Stimulated activated CD4-positive, alpha-beta T cell treated with anti-CD3 and anti-CD28 coated beads, Interleukin-1b, Interleukin-23, amount 100 ng/mL, for 48 hours (primary cell): ENCODE measurements around the gene KDM5A.
"Not testable (repeated sequence)": the region's sequence is repeated elsewhere in the genome, so short reads cannot be mapped to it uniquely, and the experiment has no call there.

ENCODE experiments used
- DNase-seq: peaks from one replicate; pipeline ENCODE4 v3.0.0-alpha.2; 2020

Gene KDM5A

DNA sequence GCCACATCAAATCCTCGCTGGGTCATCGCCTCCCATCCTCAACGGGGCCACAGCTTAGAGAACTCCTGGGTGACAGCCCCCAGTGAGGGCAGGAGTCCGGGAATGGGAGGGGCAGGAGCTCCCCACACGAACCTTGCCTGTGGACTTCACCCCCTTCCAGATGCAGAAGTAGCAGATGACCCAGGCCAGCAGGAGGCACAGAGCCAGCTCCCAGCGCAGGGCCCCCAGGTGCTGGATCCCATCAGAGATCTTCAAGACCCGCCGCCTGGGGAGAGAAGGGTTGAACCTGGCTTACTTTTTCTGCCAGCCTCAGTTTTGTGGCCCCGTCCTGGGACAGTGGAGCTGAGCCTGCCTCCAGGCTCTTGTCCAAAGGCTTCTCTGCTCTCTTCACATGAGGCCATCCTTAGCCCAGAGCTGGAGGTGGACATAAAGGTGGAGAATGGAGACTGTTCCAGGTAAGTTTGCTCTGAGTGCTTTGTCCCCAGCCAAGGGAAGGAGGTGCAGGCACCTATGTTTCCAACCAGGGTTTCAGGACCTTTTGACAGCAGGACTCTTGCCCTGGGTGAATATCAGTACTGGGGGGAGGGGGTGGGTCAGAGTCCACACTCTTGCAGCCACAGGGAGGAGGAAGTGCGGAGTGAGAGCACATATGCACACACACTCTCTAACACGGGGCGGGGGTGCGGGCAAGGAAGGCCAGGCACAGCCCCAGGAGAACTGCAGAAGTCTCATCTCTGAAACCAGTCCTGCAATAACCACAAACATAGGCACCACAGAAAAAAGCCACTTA, 151.9 kb downstream of the KDM5A start:
- no peak for DNase-seq

DNA sequence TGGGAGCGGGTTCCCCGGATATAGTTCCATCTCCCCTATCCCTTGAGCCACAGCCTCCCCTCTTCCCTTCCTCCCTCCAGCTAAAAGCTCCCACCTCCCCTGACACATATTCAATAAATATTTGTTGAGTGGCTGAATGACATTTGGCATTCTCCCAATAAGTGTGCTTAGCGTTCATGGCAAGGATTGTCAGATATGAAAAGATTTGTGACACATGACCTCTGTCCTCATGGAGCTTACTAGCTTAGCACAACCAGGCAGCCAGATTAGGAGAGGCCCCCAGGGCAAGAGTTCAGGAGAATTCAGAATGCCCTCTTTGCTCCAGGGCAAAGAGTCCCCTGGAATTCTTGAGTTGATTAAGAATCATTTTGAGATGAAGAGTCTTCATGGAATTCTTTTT, 152.7 kb downstream of the KDM5A start:
- DNase-seq: no peak

DNA sequence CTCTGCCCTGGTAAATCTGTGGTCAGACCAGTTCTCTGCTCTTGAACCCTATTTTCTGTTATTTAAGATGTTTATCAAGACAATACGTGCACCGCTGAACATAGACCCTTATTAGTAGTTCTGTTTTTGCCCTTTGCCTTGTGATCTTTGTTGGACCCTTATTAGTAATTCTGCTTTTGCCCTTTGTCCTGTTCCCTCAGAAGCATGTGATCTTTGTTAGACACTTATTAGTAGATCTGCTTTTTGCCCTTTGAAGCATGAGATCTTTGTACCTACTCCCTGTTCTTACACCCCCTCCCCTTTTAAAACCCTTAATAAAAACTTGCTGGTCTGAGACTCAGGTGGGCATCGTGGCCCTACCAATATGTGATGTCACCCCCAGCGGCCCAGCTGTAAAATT, 153.2 kb downstream of the KDM5A start:
- DNase-seq: not testable (repeated sequence)

DNA sequence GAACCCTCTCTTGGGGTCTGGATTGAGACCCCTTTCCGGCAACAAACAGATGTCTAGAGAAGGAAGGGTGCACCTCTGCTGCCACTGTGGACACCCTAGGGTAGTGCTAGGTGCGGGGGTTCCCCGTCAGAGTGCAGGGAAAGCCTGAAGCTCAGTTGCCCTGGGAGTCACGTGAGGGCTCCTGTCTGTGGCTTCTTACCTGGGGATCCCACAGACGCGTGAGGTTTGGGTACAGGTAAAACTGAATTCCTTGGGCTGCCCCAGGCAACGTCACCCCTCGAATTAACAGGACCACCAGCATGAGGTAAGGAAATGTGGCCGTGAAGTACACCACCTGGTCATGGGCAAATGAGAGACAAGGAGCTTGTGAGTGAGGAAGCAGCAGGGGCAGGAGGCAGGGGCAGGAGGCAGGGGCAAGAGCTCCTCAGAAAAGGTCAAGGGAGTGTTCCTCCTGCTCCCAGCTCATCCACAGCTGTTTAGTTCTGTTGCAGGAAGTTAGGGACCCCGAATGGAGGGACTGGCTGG, 154.2 kb downstream of the KDM5A start:
- no peak for DNase-seq

DNA sequence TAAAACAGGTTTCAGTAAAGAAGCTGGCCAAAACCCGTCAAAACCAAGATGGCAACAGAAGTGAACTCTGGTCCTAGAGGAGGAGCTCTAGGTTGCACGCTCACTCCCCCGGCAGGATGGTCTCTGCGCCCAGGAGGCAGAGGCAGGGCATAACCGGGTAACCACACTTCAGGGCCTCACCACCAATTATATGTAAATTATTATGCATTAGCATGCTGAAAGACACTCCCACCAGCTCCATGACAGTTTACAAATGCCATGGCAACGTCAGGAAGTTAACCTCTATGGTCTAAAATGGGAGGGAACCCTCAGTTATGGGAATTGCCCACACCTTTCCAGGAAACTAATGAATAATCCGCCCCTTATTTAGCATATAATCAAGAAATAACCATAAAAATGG, 155.1 kb downstream of the KDM5A start:
- DNase-seq: no peak

DNA sequence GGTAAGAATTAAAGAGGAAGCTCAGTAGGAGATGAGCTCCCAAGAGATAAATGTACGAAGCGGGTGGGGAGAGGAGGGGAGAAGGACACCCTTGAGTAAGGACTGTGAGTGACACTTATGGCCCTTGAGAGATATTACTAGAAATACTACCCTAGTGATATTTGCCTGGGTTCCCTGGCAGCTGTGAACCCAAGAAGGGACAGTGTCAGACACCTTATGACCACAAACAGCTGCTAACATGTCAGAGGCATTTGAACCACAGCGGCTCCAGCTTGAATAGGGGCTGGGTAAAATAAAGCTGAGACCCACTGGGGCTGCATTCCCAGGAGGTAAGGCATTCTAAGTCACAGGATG, 155.5 kb downstream of the KDM5A start:
- no peak for DNase-seq

DNA sequence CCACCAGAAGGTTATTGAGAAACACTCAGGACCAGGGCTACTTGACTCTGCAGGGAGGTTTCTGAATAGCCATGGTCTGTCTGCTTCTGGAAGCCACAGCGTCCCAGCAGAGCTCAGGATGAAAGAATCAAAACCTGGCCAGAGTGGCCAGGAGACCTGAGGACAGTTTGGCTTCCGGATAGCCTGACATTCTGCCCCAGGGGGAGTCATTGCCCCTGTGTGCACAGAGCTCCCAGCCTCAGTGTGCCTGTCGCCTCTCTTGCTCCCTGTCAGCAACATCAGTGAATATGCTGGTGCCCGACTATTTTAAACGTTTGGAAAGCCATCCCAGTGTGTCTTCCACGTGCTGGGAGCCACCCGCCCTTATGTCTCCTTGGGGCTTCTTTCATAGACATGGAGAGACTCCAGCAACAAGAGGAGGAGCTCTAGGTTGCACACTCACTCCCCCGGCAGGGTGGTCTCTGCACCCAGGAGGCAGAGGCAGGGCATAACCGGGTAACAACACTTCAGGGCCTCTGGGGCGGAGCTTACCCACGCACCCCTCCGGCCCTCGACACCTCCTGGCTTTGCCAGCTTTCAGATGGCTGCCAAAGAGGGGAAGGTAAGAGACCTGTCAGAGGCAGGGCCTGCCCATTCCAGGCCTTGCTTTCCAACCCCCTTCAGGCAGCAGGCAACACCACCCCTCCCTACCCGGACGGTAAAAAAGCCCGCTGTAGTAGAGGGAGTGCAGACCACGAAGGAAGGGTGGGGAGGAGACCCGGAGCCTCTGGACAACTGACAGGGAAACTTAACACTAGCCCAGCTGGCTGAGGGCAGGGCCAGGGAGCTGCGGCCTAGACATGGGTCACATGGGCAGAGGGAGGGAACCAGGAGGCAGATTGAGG, 156.1 kb downstream of the KDM5A start:
- no peak for DNase-seq

DNA sequence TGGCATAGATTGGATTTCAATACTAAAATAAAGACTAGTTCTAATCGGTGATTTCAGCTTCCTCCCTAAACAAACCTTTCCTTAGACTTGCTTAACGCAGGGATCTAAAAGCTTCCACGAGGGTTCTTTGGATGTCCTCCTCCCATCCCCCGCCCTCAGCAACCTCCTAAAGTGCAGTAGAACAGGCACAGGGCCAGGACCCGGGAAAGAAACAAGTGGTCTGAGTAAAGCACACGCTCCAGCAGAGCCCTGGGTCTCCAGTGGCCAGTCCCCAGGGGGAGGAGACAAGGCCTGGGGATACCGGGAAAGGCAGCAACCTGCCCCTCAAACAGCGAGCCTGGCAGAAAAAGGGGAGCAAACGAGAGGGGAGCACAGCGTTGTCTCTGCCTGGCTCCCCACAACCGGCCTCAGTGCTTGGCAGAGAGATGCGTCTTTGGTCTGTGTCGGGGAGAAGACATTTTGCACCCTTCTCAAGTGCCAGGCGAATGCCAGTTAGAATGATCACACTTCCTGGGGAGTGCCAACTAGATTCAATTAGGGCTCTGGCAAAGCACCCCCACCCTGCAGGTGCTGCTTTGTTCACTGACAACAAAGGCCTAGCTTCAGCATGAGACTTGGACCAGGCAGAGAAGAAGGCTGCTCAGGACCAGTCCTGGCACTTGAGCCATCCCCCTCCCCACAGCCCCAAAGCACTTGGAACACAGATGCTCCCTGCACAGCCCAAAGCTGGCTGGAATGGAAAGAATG, 158.0 kb downstream of the KDM5A start:
- no peak for DNase-seq
